Activated naive CD4-positive, alpha-beta T cell treated with anti-CD3 and anti-CD28 coated beads, Interleukin-2, amount 50 U/mL, for 16 hours (primary cell): Measurements from ENCODE around the gene EMILIN3.

Source experiments
- DNase-seq: peaks from one replicate; pipeline ENCODE4 v3.0.0-alpha.2; 2020

The EMILIN3 gene

DNA sequence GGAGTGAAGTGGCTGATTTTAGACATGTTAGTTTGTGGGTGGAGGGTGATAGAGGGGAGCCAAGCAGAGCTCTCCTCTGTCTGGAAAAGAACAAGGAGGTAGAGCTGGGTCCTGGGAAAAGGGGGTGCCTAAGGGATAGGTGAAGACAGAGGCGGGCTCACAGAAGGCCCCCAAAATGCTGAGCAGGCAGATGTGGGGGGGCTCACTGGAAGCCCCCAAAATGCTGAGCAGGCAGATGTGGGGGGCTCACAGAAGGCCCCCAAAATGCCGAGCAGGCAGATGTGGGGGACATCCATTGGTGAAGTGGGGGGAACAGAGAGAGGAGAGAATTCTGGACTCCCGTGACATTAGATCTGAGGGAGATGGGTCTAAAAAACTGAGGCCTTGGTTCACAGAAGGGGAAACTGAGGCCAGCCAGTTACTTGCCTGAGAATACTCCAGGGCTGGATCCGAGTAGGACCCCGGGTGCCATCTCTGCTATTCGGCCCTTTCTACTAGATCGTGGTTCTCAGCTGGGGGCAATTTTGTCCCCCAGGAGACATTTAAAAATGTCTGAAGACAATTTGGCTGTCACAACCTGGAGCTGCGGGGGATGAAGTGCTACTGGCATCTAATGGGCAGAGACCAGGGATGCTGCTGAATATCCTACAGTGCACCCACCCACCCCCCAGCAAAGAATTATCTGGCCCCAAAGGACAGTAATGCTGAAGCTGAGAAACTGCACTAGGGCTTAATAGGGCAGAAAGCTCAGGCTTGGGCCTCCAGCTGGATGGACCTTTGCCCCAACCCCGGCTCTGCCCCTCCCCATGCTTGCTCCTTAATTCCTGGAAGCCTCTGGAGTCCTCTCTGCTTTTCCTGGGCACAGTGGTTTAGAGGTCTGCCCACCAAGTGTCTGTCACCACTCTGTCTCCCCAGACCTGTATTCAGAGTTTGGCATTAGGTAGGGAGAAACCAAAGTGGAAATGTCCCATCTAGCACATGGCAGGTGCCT lies 23.8 kb downstream of the EMILIN3 start:
- DNase-seq, result no peak

DNA sequence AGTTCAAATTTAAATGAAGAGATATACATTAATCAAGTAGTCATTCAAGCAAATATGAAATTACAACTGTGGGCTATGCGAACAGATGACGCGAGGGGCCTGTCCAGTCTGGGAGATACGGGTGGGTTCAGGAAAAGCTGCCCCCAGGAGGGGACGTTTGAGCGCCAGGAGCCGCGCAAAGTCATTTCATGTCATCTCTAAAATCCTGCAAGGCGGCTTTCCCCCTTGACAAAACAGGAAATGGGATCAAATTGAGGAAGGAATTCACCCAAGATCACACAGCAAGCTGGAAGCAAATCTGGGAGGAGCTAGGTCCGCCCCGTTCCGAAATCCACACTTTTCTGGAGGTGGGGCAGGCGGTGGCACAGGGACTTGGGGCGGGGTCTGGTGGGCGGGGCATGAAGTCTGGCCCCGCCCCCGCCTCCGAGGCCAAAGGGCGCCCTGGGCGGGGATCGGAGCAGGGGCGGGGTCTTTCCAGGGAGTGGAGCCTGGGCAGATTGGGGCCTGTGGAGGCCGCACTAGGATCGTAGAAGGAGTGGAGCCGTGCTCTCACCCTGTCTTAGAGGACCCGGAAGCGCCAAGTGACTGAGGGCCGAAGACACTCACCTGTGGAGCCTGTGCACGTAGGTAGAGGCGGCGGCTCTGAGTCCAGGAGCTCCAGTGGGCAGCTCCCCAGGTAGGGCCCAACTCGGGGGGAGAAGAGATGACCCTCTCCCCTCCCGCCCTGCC lies 26.1 kb downstream of the EMILIN3 start, which contains the start of gene LPIN3:
Gene LPIN3, plus strand, starts transcription at position 495 of the 729 bp plus-strand sequence. CDS start 4,983 bp downstream, outside the sequence.
- peak; percentile 53 for DNase-seq

DNA sequence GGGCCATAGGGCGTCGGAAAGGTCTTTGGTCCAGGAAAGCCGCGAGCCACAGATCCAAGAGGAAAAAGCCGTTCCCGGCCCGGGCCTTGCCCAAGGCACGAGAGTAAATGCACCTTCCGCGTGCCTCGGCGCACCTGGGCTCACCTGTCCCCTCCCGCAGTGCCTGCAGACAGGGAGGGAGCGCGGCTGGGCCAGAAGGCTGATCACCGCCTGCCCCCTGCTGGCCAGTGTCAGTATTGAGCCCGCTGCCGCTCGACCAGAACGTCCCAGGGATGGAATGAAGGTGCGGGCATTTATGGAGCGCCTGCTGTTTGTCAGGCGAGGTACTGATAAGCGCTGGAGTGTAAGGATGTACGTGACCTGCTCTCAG lies 26.7 kb downstream of the EMILIN3 start:
- DNase-seq, result peak; percentile 84

GRCh38 chr20:41336711-41337492 lies 29.7 kb downstream of the EMILIN3 start:
- DNase-seq, result no peak

DNA sequence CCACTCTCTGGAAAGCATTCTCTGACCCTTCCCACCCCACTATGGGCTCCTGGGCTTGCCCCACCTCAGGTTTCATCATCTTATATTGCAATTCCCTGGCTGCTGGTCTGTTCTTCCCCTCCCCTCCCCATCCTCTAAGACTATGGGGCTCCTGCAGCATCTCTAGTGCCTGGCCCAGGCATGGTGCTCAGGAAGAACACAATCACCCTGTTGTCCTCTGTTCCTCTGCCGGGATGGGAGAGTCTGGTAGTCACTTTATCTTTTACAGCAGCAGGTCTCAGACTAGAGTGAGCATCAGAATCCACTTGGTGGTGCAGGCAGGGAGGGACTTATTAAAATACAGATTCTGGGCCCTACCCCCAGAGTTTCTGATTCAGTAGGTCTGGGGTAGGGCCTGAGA lies 31.0 kb downstream of the EMILIN3 start:
- DNase-seq, result no peak

GRCh38 chr20:41334443-41335421 lies 31.9 kb downstream of the EMILIN3 start:
- DNase-seq, result no peak

GRCh38 chr20:41334036-41334435 lies 32.6 kb downstream of the EMILIN3 start:
- no peak for DNase-seq

- no peak for DNase-seq
Measured at GRCh38 chr20:41331731-41332130, 34.9 kb downstream of the EMILIN3 start.

DNA sequence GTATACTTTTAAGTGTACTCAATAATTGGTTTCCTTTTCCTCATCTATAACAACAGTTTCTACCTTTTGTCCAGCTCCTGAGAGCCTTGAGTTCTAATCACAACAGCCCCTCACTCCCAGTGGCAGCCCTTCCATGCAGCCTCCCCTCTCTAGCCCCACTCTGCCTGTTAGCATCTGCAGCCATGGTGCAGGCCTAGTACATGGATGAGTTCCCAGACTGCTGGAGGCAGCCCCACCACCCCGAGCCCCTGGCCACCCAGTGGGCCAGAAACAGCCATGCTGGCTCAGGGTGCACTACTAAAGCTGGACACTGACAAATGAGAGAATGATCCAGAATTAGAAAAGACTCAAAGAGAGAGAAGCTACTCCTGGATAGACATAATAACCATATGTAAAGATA lies 35.7 kb downstream of the EMILIN3 start:
- DNase-seq, result no peak

DNA sequence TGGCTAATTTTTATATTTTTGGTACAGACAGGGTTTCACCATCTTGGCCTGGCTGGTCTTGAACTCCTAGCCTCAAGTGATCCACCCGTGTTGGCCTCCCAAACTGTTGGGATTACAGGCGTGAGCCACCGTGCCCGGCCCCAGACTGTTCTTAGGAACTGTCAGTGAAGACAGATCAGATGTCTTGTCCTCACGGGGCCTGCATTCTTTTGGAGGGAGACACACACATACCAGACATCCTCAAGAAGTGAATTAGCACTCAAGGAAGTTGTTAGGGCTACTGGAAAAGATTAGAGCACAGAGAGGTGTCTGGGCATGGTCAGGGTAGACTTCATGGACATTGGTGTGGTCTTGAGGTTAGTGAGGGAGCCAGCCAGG lies 36.3 kb downstream of the EMILIN3 start:
- no peak for DNase-seq

GRCh38 chr20:41329435-41330342 lies 36.9 kb downstream of the EMILIN3 start:
- DNase-seq, result peak; percentile 72

DNA sequence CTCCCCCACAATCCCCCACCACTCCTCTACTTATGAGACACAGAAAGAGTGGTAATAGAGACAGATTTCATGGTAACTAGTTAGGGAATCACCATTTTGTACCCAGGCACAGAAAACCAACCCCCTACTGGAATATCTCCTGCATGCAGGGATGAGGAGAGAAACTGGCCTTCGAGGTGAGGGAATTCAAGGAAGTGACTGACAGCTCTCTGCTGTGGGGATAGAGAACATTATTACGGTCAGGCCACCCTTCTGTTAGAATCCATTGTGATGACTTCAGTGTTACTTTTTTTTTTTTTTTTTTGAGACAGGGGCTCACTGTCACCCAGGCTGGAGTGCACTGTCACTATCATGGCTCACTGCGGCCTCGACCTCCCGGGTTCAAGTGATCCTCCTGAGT lies 39.4 kb downstream of the EMILIN3 start:
- DNase-seq, result no peak

DNA sequence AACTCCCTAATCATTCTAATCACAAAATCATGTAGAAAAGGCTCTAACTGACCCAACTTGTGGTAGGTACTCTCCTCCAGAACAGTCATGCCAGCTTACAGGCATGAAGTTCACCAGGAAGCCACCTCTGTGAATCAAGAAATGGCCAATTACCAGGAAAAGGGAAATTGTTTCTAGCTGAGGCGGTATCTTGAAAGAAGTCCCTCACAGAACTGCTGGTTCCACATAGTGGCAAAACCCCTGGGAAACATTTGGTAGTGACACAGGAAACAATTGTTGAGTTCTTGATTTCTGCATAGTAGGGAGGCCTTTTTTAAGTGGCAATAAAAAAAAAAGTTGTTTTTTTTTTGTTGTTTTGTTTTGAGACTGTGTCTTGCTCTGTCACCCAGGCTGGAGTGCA lies 45.6 kb downstream of the EMILIN3 start:
- DNase-seq, result no peak

DNA sequence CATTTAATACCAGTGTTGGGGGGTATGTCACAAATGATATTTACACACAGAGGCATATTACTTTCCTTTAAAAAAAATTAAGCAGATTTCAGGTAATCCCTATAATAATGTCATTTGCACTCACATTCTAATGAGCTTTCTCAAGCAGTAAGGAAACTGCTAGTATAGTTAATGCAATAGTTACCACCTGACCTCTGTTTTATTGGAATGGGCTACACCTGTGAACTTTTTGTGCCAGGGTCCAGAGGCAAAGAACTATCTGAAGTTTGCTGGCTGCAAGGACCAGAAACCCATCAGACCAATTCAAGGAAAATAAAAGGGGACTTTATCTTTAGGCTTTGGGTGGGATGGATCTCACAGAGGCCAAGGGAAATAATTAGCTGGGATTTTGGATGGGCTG lies 46.2 kb downstream of the EMILIN3 start:
- DNase-seq, result no peak

GRCh38 chr20:41318271-41318649 lies 48.4 kb downstream of the EMILIN3 start:
- DNase-seq, result no peak

- peak; percentile 98 for DNase-seq
Measured at GRCh38 chr20:41317546-41318270, 48.9 kb downstream of the EMILIN3 start, which contains the start of gene ZHX3. ZHX3 (minus strand) TSS chr20:41317731; CDS start chr20:41204916, 112,815 bp downstream.

DNA sequence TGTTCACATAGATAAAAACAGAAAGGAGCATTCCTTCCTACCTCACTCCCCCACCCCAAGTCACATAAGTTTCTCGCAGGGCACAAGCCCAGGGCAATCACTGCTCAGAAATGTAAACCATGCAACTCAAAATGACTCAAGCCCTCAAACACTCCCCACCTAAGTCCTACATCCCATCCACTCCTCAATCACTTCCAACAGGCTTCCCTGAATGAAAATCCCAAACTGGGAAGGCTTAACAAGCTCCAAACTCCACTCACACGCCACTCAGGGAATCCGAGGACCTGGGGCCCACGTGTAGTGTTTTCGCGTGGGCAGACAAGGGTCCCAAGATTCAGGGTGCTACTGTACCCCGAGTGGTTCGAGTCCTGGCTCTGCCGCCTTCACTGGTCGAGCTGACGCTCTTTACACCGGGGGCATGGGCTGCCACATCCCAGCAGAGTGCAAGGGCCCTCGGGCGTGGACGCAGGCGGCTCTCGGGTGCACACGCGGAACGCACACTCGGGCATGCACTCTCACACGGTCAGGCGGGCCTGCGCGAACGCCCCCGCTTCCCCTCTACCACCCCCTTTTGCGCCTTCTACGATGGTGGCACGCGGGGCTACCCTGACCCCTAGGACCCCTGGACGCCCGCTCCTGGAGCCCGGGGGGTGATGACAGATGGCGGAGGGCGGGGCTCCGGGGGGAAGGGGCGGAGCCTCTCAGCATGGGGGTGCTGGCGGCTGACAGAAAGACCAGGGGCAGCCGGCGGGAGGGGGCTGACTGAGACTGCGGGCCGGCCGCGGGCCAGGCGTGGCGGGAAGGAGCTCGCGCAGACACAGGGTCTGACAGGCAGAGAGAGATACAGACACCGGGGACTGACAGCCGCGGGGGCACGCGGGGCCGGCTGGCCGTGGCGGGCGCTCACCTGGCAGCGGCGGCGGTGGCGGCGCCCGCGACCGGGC lies 49.7 kb downstream of the EMILIN3 start:
- peak; percentile 85 for DNase-seq

DNA sequence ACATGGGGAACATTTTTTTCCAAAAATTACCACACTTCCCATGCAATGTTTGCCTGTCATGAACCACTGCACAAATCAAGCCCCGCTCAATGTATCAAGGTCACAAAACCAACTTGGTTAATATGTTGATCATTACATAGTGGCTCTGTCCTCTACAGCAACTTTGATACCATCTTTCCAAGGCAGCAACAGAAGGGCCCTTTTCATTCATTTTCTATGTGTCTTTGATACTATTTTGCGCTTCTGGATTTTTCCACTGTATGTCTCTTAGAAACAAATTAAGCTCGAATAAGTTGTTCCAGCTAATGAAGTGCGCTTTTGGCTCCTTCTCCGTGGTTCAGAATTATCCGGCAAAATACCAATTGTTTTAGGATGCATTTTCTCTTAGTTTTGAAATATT lies 50.6 kb downstream of the EMILIN3 start:
- no peak for DNase-seq

DNA sequence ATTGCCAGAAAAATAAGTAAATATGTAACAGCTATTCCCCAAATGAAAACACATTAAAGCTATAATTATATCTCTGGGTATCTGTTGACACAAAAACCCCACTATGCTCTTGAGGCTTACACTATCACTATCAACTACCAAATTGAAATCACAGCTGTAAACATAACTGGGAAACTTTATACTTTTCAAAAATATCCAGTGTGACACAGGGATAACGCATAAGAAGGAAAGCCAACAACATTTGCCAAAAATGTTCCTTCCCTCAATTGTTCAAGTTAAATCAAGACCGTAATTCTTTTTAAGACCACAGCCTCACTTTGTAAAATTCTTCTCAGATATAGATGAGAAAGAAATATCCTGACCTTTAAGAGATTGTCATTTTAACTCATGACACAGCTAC lies 52.2 kb downstream of the EMILIN3 start:
- DNase-seq, result no peak
